ENCODE results near the gene CREB5.

Gene CREB5

GRCh38 chr7:28529755-28530154, 117.4 kb downstream of the CREB5 start:
- TF ChIP-seq, protein P1, sequence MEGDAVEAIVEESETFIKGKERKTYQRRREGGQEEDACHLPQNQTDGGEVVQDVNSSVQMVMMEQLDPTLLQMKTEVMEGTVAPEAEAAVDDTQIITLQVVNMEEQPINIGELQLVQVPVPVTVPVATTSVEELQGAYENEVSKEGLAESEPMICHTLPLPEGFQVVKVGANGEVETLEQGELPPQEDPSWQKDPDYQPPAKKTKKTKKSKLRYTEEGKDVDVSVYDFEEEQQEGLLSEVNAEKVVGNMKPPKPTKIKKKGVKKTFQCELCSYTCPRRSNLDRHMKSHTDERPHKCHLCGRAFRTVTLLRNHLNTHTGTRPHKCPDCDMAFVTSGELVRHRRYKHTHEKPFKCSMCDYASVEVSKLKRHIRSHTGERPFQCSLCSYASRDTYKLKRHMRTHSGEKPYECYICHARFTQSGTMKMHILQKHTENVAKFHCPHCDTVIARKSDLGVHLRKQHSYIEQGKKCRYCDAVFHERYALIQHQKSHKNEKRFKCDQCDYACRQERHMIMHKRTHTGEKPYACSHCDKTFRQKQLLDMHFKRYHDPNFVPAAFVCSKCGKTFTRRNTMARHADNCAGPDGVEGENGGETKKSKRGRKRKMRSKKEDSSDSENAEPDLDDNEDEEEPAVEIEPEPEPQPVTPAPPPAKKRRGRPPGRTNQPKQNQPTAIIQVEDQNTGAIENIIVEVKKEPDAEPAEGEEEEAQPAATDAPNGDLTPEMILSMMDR (conservative IDR thresholded peaks at IDR 0.05) = no peak
- H3K27ac ChIP-seq = no peak overlapping the region

DNA sequence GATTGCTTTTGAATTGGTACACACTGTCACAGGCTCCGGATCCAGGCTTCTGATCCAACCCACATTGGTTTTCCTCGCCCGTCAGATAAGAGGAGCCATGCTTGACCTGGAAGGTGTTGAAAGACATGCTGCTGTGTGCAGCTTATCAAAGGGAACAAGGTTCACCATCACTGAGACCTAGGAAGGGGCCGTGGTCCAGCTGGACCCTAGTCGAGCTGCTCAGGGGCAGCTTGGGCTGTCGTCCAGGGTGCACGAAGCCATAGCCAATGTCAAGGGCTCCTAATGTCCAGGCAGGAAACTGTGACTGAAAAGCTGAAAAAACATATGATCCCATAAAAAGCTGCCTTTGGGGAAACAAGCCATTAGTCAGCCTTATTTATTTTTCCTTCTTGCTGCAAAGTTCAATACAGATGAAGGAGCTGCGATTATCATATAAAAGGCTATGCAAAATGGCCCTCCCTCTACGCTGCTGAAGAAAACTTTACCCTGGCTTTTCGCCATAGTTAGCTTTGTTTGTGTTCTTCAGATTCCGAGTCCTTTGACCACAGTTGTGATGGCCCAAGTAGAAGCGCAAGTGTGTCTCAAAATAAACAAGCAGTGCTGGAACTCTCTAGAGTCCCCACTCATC, 118.0 kb downstream of the CREB5 start:
- TF ChIP-seq, protein P1 (conservative IDR thresholded peaks at IDR 0.05) = no peak
- H3K27ac ChIP-seq = no peak overlapping the region

DNA sequence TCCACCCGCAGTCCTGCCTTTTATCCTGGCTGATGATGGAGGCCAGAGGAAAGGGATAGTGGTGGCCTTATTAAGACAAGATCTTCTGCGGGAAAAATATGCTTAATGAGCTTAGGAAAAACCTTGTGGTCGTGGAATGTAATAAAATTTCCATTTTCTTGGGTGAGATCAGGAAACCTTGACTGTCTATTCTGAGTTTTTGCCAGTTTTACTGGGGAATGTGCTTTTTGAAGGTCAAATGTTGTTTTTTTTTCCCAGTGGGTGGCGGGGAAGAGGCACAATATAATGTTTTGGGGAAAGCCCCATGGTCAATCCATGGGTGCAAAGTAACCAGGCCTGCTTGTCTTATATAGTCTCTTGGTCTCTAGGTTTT, 118.5 kb downstream of the CREB5 start:
- H3K27ac ChIP-seq = no peak overlapping the region
- TF ChIP-seq, protein P1 (conservative IDR thresholded peaks at IDR 0.05) = no peak

GRCh38 chr7:28531291-28531690, 119.0 kb downstream of the CREB5 start:
- no peak overlapping the region for H3K27ac ChIP-seq
- TF ChIP-seq, protein P1 (conservative IDR thresholded peaks at IDR 0.05) = no peak

DNA sequence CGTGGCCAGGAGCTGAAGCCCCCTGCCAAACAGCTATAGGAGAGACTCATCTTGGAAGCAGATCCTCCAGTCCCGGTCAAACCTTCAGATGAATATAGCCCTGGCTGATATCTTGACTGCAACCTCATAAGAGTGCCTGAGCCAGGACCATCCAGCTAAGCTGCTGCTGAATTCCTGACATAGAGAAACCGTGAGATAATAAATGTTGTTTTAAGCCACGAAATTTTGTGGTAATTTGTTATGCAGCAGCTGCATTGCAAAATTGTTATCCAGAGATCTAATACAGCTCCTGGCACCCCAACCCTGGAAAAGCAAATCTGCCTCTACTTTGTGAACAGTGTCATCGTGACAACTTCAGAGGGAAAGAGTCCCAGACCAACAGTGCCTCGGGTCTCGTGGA, 119.9 kb downstream of the CREB5 start:
- TF ChIP-seq, protein P1 (conservative IDR thresholded peaks at IDR 0.05) = no peak
- H3K27ac ChIP-seq = no peak overlapping the region

DNA sequence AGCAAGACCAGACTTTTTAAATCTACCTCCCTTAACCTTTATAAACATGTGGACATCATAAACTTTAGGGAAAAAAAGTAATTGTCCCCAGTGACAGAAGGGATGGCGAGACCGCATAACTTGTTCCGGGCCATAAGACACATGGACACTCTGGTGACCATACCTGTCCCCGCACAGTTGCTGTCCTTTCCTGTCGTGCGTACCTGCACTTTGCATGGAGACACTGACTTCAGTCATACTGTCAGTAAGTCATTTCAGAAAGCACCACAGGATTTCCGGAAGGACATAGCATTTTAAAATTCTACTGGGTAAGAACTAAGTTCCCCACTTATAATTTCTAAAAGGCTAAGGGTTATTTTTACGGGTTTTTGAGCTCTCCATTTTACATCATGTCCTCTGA, 120.9 kb downstream of the CREB5 start:
- H3K27ac ChIP-seq = peak overlapping the region; percentile 24
- TF ChIP-seq, protein P1 (conservative IDR thresholded peaks at IDR 0.05) = no peak

- peak overlapping the region; percentile 24 for H3K27ac ChIP-seq
- TF ChIP-seq, protein P1 (conservative IDR thresholded peaks at IDR 0.05) = no peak
These were observed 121.6 kb downstream of the CREB5 start for GRCh38 chr7:28533731-28534531.

All from VCaP (cell line).